Panc1 (cell line): ENCODE data around the gene ADM2. TPM values are rescaled to one million over a fixed set of nuclear protein-coding genes. Genes with fewer than 3 reads are reported as not detected.

Experiments used
- ATAC-seq: fragments of 200-7000 bp; cut with Tn5 transposase; 2 replicates; pipeline ENCODE4 v1.9.1; 2020; ENCODE audit warnings: mild to moderate bottlenecking, moderate library complexity
- BruUV-seq: library from RNA; stranded (reverse); fragments of 400-500 nt; replicated peaks from 2 replicates; lab custom pipeline; 2021; lab: Mats Ljungman, UMichigan
- CTCF ChIA-PET: fragments of 300-600 bp; sonication (Branson Sonifier 250); formaldehyde crosslinking; loops from one replicate; lab custom pipeline; 2022; ENCODE audit warnings: antibody characterized with exemption; lab: Charles Lee
- POLR2A ChIA-PET: fragments of 300-600 bp; sonication (Branson Sonifier 250); formaldehyde crosslinking; loops from one replicate; lab custom pipeline; 2022; ENCODE audit warnings: antibody characterized with exemption; lab: Charles Lee
- DNase-seq: peaks from one replicate; pipeline ENCODE4 v3.0.0-alpha.2; 2010; ENCODE audit warnings: low read depth, low spot score
- H3K27ac ChIP-seq: 2 replicates; pipeline ENCODE4 v1.5.1; 2011; ENCODE audit warnings: mild to moderate bottlenecking, low read length, inconsistent platforms
- H3K27me3 ChIP-seq: fragments of 200-500 bp; sonication (Bioruptor generic); 2 replicates; pipeline ENCODE4 v1.6.0; 2014; ENCODE audit warnings: low read length, inconsistent platforms; ENCODE audit not compliant: control insufficient read depth, insufficient read depth
- H3K36me3 ChIP-seq: fragments of 200-500 bp; sonication (Bioruptor generic); 2 replicates; pipeline ENCODE4 v1.5.1; 2014; ENCODE audit warnings: inconsistent platforms, mild to moderate bottlenecking, low read length, moderate library complexity; ENCODE audit not compliant: control insufficient read depth, insufficient read depth
- H3K4me1 ChIP-seq: 2 replicates; pipeline ENCODE4 v1.5.1; 2011; ENCODE audit warnings: inconsistent platforms, mild to moderate bottlenecking, low read length, moderate library complexity; ENCODE audit not compliant: control insufficient read depth, insufficient read depth
- H3K4me3 ChIP-seq, 2 experiments: 2 replicates each; pipeline ENCODE4 v1.5.1; 2011 to 2012; ENCODE audit warnings: low read depth in 2 of 2, low read length in 2 of 2, mild to moderate bottlenecking in 2 of 2, inconsistent platforms in 1 of 2, moderate library complexity in 1 of 2
- H3K9me3 ChIP-seq: fragments of 200-500 bp; sonication (Bioruptor generic); 2 replicates; pipeline ENCODE4 v1.5.1; 2014; ENCODE audit warnings: low read depth, mild to moderate bottlenecking, inconsistent platforms, low read length, moderate library complexity; ENCODE audit not compliant: control insufficient read depth, insufficient read depth
- POLR2AphosphoS5 ChIP-seq: IDR thresholded peaks from 2 replicates; pipeline ENCODE4 v1.6.1; 2012; ENCODE audit warnings: mild to moderate bottlenecking, low read depth, low read length, moderate library complexity
- SIN3A ChIP-seq: IDR thresholded peaks from 2 replicates; pipeline ENCODE4 v1.6.1; 2012; ENCODE audit warnings: low read depth, mild to moderate bottlenecking, low read length, moderate library complexity, borderline replicate concordance; ENCODE audit not compliant: insufficient read depth
- TCF7L2 ChIP-seq: IDR thresholded peaks from 2 replicates; pipeline ENCODE4 v1.6.1; 2011; ENCODE audit warnings: mild to moderate bottlenecking, low read depth, low read length, inconsistent platforms
- in situ Hi-C: cut with HindIII; loops from 2 replicates; pipeline ENCODE4 v1.10.0; 2016; ENCODE audit warnings: low sequenced_read_pairs, low pct_unique_long_range_greater_than_20kb
- intact Hi-C: fragments of 100-400 bp; cut with micrococcal nuclease; formaldehyde crosslinking; loops from one replicate; pipeline ENCODE4 v1.10.0; 2022; ENCODE audit not compliant: unreplicated experiment
- total RNA-seq: library from RNA; stranded (reverse); gene quantifications from one replicate; pipeline ENCODE4 v1.2.1, GENCODE V29; 2021; ENCODE audit not compliant: unreplicated experiment
- TF ChIP-seq, protein P1 (sequence below), 2 experiments: IDR thresholded peaks; 2 replicates each; pipeline ENCODE4 v1.6.1; 2011 to 2012; ENCODE audit warnings: low read depth in 2 of 2, control low read depth in 1 of 2, low read length in 1 of 2, mild to moderate bottlenecking in 1 of 2, moderate library complexity in 1 of 2; ENCODE audit not compliant: insufficient read depth in 1 of 2
- TF ChIP-seq, protein P2 (sequence below): fragments of 450-650 bp; IDR thresholded peaks from 2 replicates; pipeline ENCODE4 v1.5.1; 2017; ENCODE audit warnings: mild to moderate bottlenecking

Gene ADM2
- total RNA-seq, 1 experiment from 2014 or later, result 3.9 TPM

DNA sequence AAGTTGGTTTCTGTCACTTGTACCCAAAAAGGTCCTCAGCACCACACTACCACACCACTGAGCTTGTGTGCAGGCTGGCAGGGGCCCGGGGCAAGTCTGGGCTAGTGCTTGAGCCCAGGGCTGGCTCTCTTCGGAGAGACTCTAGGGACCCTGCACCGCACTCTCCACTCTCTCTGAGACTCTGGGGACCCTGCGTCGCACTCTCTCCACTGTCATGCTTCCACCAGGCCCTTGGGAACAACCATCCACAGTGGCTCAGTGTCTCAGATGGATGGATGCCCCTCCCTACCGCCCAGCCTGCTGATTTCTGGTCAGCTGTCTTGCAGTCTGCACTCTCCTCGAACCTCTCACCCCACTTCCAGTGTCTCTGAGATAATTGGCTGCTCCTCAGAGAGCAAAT lies 4.5 kb upstream of the ADM2 start:
- in situ Hi-C loops (no loop called here), intact Hi-C loops (no loop called here)
- no peak overlapping the region for H3K27ac ChIP-seq
- CTCF ChIA-PET, result no interaction called here
- no peaks in the 10 kb centered on the region for H3K27me3 ChIP-seq
- BruUV-seq, result no TSS peak
- peaks cover 4% of the 10 kb centered on the region for H3K4me1 ChIP-seq
- TF ChIP-seq, protein P1, sequence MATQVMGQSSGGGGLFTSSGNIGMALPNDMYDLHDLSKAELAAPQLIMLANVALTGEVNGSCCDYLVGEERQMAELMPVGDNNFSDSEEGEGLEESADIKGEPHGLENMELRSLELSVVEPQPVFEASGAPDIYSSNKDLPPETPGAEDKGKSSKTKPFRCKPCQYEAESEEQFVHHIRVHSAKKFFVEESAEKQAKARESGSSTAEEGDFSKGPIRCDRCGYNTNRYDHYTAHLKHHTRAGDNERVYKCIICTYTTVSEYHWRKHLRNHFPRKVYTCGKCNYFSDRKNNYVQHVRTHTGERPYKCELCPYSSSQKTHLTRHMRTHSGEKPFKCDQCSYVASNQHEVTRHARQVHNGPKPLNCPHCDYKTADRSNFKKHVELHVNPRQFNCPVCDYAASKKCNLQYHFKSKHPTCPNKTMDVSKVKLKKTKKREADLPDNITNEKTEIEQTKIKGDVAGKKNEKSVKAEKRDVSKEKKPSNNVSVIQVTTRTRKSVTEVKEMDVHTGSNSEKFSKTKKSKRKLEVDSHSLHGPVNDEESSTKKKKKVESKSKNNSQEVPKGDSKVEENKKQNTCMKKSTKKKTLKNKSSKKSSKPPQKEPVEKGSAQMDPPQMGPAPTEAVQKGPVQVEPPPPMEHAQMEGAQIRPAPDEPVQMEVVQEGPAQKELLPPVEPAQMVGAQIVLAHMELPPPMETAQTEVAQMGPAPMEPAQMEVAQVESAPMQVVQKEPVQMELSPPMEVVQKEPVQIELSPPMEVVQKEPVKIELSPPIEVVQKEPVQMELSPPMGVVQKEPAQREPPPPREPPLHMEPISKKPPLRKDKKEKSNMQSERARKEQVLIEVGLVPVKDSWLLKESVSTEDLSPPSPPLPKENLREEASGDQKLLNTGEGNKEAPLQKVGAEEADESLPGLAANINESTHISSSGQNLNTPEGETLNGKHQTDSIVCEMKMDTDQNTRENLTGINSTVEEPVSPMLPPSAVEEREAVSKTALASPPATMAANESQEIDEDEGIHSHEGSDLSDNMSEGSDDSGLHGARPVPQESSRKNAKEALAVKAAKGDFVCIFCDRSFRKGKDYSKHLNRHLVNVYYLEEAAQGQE (IDR thresholded peaks at IDR 0.05; ENCODE audit: insufficient read depth in 1 of 2, low read depth in 2 of 2, low read length in 1 of 2), result no peak
- TF ChIP-seq, protein P2, sequence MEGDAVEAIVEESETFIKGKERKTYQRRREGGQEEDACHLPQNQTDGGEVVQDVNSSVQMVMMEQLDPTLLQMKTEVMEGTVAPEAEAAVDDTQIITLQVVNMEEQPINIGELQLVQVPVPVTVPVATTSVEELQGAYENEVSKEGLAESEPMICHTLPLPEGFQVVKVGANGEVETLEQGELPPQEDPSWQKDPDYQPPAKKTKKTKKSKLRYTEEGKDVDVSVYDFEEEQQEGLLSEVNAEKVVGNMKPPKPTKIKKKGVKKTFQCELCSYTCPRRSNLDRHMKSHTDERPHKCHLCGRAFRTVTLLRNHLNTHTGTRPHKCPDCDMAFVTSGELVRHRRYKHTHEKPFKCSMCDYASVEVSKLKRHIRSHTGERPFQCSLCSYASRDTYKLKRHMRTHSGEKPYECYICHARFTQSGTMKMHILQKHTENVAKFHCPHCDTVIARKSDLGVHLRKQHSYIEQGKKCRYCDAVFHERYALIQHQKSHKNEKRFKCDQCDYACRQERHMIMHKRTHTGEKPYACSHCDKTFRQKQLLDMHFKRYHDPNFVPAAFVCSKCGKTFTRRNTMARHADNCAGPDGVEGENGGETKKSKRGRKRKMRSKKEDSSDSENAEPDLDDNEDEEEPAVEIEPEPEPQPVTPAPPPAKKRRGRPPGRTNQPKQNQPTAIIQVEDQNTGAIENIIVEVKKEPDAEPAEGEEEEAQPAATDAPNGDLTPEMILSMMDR, result no peak
- TF ChIP-seq TCF7L2 (no peak), POLR2AphosphoS5 (no peak), SIN3A (no peak)
- H3K36me3 ChIP-seq, result no peaks in the 10 kb centered on the region; the same call in 1 of the 2 replicates
- DNase-seq (no peak), ATAC-seq (no peak)
- H3K4me3 ChIP-seq, result no peak overlapping the region
- POLR2A ChIA-PET, result no interaction called here
- H3K9me3 ChIP-seq, result no peaks in the 10 kb centered on the region

DNA sequence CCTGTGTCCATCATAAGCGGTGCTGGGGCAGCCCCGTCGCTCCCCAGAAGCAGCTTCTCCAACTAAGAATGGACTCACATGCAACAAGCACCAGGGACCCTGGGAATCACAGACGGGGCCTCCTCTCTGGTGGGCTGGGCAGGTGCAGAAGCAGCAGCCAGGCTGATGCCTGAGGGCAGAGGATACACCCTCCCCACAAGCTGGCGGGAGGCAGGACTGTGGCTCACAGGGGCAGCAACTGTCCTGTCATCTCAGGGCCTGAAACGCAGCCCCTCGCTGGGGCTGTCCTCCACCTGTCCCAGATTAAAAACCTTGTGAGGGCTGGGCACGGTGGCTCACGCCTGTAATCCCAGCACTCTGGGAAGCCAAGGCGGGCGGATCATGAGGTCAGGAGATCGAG lies 3.4 kb upstream of the ADM2 start:
- CTCF ChIA-PET, result interaction anchor here (0.7 kb wide), 2 partner anchors 19 to 556 kb away, joined by 3 to 4 read pairs; no protein-coding TSS in a partner anchor
- in situ Hi-C loops, result no loop called here
- intact Hi-C loops, result no loop called here
- no peak overlapping the region for H3K4me3 ChIP-seq
- no TSS peak for BruUV-seq
- H3K27me3 ChIP-seq, result no peaks in the 10 kb centered on the region
- no peaks in the 10 kb centered on the region for H3K9me3 ChIP-seq
- ATAC-seq (no peak), DNase-seq (no peak)
- TF ChIP-seq, protein P2, result no peak
- no peak for TF ChIP-seq SIN3A
- no peak for TF ChIP-seq POLR2AphosphoS5
- TF ChIP-seq, protein P1 (IDR thresholded peaks at IDR 0.05; ENCODE audit: insufficient read depth in 1 of 2, low read depth in 2 of 2, low read length in 1 of 2), result no peak
- no peak for TF ChIP-seq TCF7L2
- H3K27ac ChIP-seq, result no peak overlapping the region
- H3K36me3 ChIP-seq, result no peaks in the 10 kb centered on the region; the same call in 1 of the 2 replicates
- POLR2A ChIA-PET, result no interaction called here
- H3K4me1 ChIP-seq, result peaks cover 4% of the 10 kb centered on the region
